Liver (tissue), 3 donors: ENCODE results near the gene HARS1.
A peak's percentile ranks its signal among the peaks of the same experiment; 100 is the strongest.

Experiments used
- ATF3 ChIP-seq: IDR thresholded peaks from 2 replicates; pipeline ENCODE4 v1.6.1; 2016; ENCODE audit warnings: antibody characterized with exemption
- EGR1 ChIP-seq, 2 donors: IDR thresholded peaks; 2 replicates each; pipeline ENCODE4 v1.6.1; 2016 to 2018; ENCODE audit warnings: antibody characterized with exemption in 2 of 2, low read depth in 2 of 2
- GABPA ChIP-seq, 2 donors: IDR thresholded peaks in 1 of 2; conservative IDR thresholded peaks in 1 of 2; 2 replicates each; pipeline ENCODE4 v1.6.1; 2016; ENCODE audit warnings: antibody characterized with exemption in 2 of 2, mild to moderate bottlenecking in 1 of 2, moderate library complexity in 1 of 2
- RAD21 ChIP-seq, 2 donors: IDR thresholded peaks; 2 replicates each; pipeline ENCODE4 v1.6.1; 2016; ENCODE audit warnings: antibody characterized with exemption in 2 of 2, mild to moderate bottlenecking in 2 of 2
- REST ChIP-seq: IDR thresholded peaks from 2 replicates; pipeline ENCODE4 v1.6.1; 2016; ENCODE audit warnings: antibody characterized with exemption, mild to moderate bottlenecking
- SP1 ChIP-seq: IDR thresholded peaks from 2 replicates; pipeline ENCODE4 v1.6.1; 2018; ENCODE audit warnings: antibody characterized with exemption, mild to moderate bottlenecking
- YY1 ChIP-seq: IDR thresholded peaks from 2 replicates; pipeline ENCODE4 v1.6.1; 2016; ENCODE audit warnings: antibody characterized with exemption, mild to moderate bottlenecking
- TF ChIP-seq, protein P1 (sequence below): fragments of 150-350 bp; IDR thresholded peaks from 2 replicates; pipeline ENCODE4 v1.5.1; 2017; ENCODE audit warnings: improper control_type of control experiment, low read depth, low read length; ENCODE audit not compliant: missing input control
- TF ChIP-seq, protein P2 (sequence below): IDR thresholded peaks from 2 replicates; pipeline ENCODE4 v1.6.1; 2016; ENCODE audit warnings: antibody characterized with exemption
- donor health status: healthy.
- donor health status: healthy.

- TF ChIP-seq GABPA (IDR thresholded peaks at IDR 0.05 in 1 of 2, conservative IDR thresholded peaks at IDR 0.05 in 1 of 2) (peak; percentile 95 to 98), RAD21 (IDR thresholded peaks at IDR 0.05) (peak; percentile 56 to 68), ATF3 (no peak), SP1 (peak; percentile 51), REST (peak; percentile 68), EGR1 (IDR thresholded peaks at IDR 0.05; ENCODE audit: low read depth in 2 of 2) (peak; percentile 77 to 90), YY1 (peak; percentile 80)
- TF ChIP-seq, protein P1, sequence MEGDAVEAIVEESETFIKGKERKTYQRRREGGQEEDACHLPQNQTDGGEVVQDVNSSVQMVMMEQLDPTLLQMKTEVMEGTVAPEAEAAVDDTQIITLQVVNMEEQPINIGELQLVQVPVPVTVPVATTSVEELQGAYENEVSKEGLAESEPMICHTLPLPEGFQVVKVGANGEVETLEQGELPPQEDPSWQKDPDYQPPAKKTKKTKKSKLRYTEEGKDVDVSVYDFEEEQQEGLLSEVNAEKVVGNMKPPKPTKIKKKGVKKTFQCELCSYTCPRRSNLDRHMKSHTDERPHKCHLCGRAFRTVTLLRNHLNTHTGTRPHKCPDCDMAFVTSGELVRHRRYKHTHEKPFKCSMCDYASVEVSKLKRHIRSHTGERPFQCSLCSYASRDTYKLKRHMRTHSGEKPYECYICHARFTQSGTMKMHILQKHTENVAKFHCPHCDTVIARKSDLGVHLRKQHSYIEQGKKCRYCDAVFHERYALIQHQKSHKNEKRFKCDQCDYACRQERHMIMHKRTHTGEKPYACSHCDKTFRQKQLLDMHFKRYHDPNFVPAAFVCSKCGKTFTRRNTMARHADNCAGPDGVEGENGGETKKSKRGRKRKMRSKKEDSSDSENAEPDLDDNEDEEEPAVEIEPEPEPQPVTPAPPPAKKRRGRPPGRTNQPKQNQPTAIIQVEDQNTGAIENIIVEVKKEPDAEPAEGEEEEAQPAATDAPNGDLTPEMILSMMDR: no peak
- TF ChIP-seq, protein P2, sequence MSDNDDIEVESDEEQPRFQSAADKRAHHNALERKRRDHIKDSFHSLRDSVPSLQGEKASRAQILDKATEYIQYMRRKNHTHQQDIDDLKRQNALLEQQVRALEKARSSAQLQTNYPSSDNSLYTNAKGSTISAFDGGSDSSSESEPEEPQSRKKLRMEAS: peak; percentile 96
Measured at GRCh38 chr5:140690941-140691924, at the start of gene HARS1, which contains the start of gene HARS2.
